LHCN-M2 (cell line): ENCODE measurements around the gene CYP46A1. TPM values are rescaled to one million over a fixed set of nuclear protein-coding genes. Genes with fewer than 3 reads are reported as not detected.
A peak's percentile ranks its signal among the peaks of the same experiment; 100 is the strongest.

ENCODE experiments used
- DNase-seq: peaks from one replicate; pipeline ENCODE4 v3.0.0-alpha.2; 2012; ENCODE audit warnings: low read depth
- total RNA-seq: library from RNA; depleted of rRNA; stranded (reverse); fragments of >200 nt; gene quantifications from 2 replicates; pipeline ENCODE4 v1.2.3, GENCODE V29; 2014

CYP46A1 gene
- total RNA-seq, 1 experiment from 2014 or later, result 0.40 TPM

DNA sequence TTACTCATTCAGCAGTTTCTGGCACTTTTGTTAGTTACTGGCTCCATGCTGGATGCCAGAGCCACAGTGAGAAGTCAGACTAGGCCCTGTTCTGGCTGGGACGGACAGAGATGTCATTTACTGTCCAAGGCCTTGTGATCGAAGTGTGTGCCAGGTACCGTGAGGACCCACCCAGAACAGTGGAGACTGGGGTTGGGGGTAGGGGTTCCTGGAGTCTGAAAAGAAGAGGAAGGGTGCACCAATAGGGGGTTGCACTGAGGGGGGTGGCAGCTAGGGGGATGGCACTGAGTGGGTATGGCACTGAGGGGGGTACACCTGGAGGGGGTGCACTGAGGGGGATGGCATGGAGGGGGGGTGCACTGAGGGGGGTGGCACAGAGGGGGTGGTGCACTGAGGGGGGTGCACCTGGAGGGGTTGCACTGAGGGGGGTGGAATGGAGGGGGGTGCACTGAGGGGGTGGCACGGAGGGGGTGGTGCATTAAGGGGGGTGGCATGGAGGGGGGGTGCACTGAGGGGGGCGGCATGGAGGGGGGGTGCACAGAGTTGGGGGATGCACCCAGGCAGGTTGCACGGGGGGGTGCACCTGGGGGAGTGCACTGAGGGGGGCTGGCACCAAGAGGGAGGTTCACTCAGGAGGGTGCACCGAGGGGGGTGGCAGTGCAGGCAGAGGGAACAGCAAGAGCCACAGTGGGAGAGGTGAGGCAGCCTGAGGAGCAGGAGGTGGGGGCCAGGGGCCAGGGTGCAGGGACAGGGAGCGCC lies 10.6 kb upstream of the CYP46A1 start:
- no peak for DNase-seq

DNA sequence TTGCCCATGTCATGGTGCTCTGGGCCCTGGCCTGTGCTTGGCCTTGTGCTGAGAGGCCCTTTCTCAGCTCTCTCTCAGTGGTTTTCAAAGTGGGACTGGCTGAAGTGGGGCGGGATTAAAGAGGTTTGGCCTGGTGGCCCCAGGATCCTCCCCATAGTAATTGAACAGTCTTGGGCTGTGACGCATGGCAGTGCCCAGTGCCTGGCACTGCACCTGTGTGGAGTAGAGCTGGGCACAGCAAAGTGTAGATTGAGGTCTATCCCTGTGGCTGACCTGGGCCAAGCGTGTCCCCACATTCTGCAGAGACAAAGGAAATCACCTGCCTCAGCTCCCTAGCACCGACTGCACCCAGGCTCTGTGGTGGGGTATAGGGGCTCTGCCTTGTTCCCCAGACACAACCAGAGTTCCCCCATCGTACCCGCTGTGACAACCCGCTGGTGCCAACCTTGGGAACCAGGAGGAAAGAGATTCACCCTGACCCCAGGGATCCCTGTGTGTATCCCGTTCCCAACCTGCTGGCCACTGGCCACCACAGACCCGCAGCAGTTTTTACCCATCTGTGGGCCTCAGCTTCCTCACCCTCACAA lies 9.9 kb upstream of the CYP46A1 start:
- DNase-seq, result no peak

- no peak for DNase-seq
Observed at GRCh38 chr14:99674776-99675381, 9.2 kb upstream of the CYP46A1 start.

- no peak for DNase-seq
Observed at GRCh38 chr14:99675382-99675835, 8.7 kb upstream of the CYP46A1 start.

GRCh38 chr14:99675951-99676350 lies 8.1 kb upstream of the CYP46A1 start:
- no peak for DNase-seq

DNA sequence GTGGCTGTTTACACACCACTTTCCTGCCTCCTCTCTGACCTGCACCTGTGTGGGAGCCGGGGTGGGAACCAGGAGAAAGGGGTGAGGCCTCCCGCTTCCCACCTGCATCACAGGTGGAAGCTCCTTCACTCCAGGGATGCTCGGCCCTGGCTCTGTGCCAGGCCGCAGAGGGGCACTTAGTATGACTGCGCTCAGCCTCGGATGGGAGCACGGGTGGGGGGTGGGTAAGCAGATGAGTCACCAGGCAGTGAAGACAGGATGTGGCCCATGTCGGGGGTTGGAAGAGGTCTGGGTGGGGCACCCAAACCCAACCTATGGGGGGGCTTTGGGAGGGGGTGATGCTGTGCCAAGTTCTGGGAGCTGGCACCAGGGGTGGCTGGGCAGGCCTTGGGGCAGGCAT lies 7.4 kb upstream of the CYP46A1 start:
- DNase-seq, result no peak

- DNase-seq, result no peak
Observed at GRCh38 chr14:99677231-99678140, 6.6 kb upstream of the CYP46A1 start.

DNA sequence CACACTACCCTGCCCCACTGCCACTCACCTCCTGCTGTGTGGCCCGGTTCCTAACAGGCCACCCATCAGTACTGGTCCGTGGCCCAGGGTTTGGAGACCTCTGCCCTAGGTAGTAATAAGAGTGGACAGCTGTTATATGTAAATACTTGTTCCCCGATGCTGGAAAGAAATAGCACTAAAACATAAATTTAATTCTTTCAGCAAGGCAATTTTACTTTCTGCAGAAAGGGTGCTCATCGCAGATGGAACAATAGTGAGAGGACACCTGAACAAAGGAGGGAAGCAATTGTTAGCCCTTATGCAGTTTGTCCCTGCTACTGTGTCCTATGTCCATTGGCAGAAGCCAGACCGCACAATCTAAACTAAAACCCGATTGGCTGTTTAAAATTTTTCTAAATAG lies 5.9 kb upstream of the CYP46A1 start:
- DNase-seq, result no peak

GRCh38 chr14:99679111-99679510 lies 5.0 kb upstream of the CYP46A1 start:
- DNase-seq, result no peak

GRCh38 chr14:99679543-99679942 lies 4.6 kb upstream of the CYP46A1 start:
- DNase-seq, result no peak

DNA sequence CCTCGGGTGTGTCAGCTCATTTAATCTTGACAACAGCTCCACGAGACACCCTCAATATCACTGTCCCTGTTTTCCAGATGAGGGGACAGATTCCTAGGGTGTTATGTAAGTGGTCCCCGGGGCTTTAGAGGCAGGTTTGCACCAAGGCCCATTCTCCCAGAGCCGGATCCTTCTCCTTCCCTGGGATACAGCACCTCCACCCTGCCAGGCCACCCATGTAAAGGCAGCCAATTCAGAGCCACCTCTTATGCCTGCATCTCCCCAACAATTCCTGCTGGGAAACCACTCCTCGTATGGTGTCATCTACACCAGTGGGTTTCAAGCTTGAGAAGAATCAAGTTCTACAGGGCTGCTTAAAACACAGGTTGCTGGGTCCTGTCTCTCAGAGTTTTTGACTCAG lies 4.1 kb upstream of the CYP46A1 start:
- DNase-seq, result no peak

DNA sequence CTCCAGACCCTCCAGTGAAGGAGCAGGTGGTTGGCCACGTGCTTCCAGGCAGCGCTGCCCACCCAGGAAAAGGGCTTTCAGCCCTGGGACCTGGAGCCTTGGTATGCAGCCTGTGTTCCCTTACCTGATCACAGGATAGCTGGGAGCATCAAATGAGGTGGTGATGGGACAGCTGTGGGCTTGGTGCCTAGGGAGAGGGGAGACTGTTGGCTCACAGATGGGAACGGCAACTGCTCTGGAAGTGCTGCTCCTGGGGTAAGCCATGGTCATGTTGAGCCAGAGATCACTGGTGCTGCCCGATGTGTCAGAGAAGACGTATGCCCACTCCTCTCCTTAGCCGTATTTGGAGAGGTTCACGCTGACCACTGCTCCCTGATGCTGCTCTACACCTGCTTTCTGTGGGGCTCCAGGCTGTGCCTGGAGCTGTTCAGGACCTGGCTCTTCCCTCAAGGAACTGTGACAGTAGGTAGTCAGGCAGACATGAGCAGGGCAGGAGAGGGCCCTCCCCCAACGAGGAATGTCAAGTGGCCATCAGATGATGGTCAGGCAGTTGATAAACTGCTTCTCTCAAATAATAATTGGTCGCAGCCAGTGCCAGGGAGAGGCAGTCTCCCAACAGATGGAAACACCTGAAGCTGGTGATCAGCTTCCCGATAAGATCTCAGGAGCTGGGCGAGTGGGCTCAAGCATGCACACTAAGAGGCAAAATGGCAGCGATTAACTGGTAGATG lies 2.8 kb upstream of the CYP46A1 start:
- no peak for DNase-seq

DNA sequence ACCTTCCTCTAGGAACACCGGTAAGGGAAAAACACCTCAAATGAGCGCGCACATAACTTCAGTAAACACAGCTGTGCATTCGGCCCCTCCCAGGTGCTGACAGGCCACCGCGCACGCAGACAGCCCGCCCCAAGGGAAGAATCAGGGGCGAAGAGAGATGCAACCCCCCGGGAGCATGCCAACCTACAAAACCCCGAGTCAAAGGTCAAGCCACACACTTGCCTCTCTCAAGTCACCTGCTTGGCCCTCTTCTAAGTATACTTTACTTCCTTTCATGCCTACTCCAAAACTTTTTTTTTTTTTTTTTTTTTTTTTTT lies 2.3 kb upstream of the CYP46A1 start:
- no peak for DNase-seq

DNA sequence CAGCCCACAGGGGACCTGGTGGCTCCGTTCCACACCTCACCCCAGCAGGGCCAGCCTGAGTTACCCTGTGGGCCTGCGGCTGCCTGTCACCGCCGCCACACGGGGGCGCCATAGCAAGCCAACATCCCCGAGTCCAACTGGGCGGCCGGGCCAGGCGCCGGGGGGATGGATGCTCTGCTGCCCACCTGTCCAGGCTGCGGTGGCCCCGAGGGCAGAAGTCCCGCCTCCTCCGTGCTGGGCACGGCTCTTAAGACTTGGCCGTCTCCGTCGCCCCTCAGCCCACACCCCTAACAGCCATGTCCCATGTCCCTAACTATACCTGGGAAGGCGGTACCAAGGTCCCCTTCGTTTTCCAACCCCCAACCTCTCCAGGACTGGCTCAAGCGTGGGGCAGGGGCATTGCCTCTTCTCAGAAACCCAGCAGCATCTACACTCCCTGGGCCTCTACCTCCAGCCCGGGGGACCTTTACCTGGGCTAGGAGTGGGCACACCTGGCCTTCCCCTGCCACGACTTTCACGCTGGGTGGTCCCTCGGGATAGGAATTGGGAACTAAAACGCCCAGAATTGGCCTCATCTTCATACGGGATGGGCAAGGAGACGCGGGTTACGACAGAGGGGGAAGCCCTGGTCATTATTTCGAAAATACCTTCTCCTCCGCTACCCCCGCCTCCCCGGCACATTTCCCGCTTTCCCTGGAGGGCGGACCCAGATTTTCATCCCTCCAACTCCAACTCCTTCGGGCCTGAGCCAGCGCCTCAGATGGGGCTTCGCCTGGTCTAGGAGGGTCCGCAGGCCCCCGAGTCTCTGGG lies 1.1 kb upstream of the CYP46A1 start:
- peak; percentile 64 for DNase-seq

DNA sequence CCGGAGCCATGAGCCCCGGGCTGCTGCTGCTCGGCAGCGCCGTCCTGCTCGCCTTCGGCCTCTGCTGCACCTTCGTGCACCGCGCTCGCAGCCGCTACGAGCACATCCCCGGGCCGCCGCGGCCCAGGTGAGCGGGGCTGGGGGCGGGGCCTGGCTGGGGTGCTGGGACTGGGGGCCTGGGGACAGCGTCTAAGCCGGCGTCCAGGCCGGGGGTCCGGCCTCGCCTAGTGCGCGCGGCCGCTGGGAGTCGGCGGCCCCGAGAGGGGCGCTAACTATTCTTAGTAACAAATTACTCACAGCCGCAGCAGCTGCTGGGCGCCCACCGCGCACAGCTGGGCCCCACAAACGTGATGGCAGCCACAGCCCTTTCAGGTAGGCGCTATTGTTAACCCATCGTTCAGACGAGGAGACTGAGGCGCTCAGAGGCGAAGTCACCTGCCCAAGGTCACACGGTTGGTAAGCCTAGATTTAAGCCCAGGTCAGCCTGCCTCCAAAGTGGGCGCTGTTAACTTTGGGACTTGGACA lies 374 bp downstream of the CYP46A1 start:
- DNase-seq, result peak; percentile 35

GRCh38 chr14:99685151-99685591 lies 1.1 kb downstream of the CYP46A1 start:
- no peak for DNase-seq

- DNase-seq, result no peak
Observed at GRCh38 chr14:99685596-99685995, 1.5 kb downstream of the CYP46A1 start.

DNA sequence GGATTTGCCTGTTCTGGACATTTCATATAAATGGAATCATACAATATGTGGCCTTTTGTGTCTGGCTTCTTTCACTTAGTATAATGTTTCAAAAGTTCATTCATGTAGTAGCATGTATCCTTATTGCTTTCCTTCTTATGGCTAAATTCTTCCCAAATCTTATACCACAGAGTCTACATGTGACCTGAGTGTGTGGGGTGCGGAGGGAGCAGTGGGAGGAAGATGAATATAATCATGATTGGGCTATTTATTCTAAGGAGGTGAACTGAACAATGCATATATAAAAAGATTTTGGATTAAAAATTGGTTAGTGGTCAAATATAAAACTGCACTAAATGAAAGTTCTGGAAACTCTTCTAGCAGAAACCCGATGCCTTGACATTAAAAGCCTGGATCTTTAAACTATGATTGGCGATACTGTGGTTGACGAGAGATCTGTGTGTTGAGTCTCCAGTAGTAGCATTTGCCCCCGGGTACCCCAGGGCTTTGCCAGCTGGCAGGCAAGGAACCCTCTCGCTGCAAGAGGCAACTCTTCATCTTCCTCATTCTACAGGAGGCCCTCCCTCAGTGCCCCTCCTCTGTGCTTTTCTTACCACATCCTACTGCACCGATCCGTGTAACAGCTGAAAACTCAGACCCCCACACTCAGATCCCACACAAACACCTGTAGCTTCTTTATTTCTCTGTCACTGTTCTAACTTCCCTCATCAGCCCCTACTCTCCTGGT lies 2.6 kb downstream of the CYP46A1 start:
- DNase-seq, result no peak
